GM18909 (cell line): ENCODE data around the gene LPGAT1.
"Not testable (repeated sequence)": the region's sequence is repeated elsewhere in the genome, so short reads cannot be mapped to it uniquely, and the experiment has no call there.

Experiments used
- ATAC-seq: cut with Tn5 transposase; IDR thresholded peaks from one replicate; pipeline ENCODE4 v1.9.1; 2021; ENCODE audit warnings: mild to moderate bottlenecking; ENCODE audit not compliant: unreplicated experiment, poor library complexity

LPGAT1 gene

DNA sequence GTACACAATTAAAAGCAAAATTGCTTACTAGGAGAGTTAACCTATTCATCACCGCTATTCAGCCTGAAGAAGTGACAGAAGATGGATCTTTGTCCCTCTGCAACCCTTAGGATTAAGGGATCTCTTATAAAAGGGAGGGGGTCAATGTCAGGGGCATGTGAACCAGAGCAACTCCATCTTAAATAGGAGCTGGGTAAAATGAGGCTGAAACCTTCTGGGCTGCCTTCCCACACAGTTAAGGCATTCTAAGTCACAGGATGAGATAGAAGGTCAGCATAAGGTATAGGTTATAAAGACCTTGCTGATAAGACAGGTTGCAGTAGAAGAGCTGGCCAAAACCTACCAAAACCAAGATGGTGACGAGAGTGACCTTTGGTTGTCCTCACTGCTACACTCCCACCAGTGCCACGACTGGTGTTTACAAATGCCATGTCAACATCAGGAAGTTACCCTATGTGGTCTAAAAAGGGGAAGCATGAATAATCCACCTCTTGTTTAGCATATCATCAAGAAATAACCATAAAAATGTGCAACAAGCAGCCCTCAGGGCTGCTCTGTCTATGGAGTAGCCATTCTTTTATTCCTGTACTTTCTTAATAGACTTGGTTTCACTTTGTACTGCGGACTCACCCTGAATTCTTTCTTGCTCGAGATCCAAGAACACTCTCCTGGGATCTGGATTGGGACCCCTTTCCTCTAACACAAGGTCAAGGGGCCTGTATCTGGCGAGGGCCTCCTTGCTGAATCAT, 119.8 kb downstream of the LPGAT1 start:
- ATAC-seq, result no peak

DNA sequence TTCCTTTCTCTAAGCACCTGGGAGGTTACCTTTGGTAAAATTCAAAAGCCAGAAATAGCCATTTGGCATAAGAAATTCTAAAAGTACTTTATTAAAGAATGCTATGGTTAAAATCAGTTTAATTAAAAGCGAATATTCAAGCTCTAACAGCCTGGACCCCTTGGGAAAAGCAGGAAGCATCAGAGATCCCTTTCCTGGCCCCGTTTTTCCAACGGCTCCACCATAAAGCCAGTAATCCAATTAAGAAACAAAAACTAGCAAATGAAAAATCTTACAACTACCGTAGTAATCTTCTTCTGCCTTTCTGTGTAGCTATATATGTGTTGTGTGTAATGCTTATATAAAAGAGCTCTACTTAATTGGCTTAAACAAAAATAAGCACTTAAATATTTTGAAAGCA, 121.6 kb downstream of the LPGAT1 start:
- no peak for ATAC-seq

DNA sequence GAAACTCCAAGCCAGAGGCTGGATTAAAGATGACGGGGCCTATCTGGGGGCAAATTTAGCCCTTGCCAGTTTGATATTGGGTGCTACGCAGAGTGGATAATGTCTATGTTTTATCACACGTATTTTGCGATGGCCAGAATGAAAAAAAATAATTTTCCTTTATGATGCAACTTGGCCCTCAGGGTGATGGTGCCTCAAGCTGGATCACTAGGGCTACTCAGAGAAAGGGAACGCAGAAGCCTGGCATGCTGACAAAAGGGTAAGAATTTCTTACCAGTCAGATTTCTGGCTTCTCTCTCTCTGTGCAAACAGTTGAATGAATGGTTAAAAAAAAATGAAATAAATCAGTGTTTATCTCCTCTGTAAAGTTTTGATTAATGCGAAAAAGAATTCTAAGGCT, 122.6 kb downstream of the LPGAT1 start:
- no peak for ATAC-seq

DNA sequence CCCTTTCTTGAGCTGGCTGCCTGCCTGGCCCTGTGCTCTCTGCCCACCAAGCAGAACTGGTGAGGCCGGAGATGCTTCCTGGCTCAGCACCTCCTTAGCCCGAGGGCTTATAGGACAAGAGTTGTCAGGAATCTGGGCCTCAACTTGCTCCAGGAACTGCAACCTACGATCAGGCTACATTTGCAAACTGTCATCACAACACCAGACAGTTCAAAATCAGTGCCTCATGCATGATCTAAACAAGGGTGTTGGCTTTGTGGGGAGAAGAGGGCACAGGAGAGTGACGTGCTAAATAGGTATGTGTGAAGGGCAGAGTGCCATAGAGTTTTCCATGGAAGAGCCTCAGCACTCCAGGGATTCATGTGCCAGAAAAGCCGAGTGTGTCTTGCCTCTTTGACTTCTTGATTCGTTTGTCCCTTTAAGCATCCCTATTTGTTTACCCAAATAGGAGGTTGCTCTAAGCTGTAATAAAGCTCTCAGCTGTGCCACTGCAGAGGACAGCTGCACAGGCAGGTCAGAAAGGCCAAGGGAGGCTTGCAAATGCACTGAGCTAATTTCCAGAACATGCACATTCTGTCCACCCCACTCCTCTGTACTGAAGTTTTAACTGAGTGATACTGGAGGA, 125.0 kb downstream of the LPGAT1 start:
- ATAC-seq, result no peak

DNA sequence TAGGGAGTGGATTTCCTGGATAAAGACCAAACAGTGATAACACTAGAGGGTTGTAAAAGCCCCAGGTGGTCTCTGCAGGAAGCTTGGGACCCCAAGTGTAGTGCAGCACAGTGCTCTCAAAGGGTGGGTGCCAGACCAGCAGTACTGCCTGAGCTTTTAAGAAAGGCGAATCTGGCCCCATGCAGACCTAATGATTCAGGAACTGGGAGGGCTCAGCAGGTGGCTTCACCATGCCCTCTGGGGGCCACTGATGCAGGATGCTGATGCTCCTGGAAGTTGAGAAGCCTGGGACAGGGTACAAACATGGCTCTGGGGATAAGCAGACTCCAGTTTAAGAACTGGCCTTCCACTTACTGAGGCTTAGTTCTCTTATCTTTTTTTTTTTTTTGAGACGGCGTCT, 126.0 kb downstream of the LPGAT1 start:
- ATAC-seq, result no peak

DNA sequence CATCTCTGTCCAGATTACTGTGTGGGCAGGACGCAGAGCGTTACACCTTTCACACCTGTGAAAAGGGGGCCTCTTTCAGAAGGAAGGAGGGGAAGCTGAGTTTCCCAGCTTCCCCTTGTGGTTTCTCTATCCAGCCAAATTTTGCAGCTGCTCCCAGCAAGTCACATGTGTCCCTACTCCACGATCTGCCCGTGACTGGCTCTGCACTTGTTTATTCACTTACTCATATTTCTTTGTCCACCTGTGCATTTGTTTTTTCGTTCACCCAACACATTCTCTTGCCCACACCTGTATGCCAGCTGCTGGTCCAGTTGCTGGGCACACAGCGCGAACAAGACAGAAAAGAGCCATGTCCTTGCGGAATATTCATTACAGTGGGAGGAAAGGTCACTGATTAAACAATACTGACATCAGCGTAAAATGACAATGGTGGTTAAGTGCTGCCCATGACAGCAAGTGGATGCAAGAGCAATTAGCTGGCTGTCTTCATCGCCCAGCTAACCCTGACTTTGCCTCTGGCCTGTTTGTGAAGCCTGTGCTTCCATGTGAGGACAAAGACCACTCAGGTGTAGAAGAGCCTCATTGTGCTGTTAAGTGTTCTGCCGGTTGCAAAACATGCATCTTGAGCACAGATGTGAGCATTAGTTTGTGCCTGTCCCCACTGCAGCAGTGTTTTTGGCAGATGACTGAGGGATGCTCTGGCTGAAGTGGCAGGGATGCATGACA, 126.6 kb downstream of the LPGAT1 start:
- no peak for ATAC-seq

DNA sequence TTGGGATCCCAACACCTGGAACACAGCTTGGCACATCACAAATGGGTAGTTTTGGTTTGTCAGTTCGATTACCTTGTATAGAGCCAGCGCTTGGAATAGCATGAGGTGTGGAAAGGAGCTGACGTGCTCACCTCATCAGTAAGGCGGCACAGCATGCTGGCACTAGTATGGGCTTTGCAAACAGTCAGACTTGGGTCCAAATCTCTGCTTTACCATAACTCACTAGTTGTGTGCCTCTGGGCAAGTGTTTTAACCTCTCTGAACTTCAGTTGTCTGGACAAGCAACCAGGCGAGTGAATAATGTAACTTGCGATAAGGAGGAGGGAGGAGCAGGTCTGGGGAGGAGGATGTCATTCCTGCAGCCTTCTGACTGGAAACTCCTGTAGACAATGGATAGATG, 128.8 kb downstream of the LPGAT1 start:
- no peak for ATAC-seq

DNA sequence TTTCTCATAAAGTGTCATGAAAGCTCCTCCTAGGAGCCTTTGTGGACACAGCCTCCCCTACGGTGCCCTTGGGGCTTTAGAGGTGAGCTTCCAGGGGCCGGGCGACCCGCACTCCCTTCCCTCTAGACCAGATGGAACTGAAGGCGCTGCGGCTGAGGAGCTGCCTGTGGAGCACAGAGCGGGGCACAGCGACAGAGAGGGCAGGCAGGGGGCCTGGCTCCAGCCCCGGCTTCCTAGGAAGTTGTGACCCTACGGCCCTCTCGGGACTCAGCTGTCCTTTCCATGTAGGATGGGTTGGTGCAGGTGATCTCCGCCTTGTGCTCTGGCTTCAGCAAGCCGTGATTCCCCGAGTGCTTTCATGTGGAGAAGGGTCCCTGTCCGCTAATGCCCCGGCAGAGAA, 131.5 kb downstream of the LPGAT1 start:
- no peak for ATAC-seq

DNA sequence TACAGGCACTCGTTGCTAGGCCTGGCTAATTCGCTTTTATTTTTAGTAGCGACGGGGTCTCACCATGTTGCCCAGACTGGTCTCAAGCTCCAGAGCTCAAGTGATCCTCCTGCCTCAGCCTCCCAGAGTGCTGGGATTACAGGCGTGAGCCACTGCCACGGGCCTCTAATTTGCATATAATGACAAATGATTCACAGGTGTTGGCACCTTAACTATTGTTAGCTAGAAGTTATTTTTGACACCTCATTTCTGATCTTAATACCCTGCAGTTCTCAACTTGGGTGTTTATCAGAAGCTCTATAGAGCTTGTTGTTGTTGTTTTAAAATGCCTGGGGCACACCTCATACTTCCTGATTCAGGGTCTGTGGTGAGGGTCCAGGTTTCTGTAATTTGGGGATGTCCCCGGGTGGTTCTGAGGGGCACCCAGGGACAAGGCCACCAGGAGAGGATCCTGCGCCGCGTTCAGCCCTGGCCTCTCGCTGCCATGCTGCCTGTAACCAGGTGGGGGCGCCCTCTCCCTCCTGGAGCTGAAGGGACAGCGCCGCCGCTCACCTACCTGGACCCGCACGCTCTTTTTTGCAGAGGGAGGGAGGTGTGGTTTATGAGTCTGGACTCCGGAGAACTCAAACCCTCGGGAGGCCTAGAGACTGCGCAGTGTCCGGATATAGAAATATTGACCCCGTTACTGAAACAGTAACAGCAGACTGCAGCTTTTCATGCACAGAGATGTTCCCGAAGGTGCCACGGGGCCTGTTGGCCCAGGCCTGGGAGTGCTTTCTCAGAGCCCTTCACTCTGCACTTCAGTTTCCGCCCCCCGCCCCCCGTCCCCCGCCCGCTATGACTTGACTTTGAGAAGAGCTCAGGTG, 132.2 kb downstream of the LPGAT1 start:
- peak; percentile 61 for ATAC-seq

DNA sequence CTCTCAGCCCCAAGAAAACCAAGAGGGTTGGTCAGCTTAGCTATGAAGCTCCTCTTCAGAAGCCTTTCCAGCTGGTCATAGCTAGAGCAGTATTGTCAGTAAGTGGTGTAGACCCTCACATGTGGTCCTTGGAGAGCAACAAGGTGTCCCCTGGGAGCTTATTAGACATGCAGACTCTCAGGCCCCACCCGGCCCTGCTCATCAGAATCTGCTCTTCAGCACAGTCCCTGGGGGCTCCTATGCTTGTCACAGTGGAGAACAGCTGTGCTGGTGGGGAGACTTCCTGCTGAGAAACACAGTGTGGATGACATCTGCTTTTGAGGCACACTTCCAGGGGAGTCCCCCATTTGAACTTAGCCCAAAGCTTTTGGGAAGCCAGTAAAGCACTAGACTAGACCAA, 133.2 kb downstream of the LPGAT1 start:
- ATAC-seq, result peak; percentile 81

DNA sequence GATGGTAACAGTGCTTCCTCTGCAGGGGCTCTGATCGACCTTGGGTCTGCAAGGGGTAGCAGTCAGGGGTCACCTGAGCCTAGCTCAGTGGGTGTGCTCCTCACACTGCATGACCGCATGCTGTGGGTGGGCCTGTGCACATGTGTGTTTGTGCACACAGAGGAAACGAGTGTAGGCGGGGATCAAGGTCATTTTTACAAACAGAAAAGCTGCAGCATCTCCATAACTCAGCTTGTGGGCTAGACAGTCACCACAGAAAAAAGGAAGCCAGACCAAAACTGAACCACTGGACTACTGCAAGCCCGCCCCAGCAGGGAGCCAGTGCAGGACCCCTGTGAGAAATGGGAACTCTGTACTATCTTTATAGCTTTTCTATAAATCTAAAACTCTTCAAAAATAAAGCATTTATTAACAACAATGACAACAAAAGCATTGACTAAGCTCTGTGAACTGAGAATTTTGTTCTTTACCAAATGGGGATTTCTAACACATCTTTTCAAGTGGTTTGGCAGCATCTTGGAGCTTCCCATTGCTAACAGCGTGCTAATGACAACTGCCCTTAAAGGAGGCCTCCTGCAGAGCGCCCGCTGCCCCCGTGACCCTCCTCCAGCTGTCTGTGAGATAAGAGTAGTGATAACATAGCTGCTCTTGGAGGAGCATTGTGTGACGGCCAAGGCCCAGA, 135.3 kb downstream of the LPGAT1 start:
- ATAC-seq, result peak; percentile 41

DNA sequence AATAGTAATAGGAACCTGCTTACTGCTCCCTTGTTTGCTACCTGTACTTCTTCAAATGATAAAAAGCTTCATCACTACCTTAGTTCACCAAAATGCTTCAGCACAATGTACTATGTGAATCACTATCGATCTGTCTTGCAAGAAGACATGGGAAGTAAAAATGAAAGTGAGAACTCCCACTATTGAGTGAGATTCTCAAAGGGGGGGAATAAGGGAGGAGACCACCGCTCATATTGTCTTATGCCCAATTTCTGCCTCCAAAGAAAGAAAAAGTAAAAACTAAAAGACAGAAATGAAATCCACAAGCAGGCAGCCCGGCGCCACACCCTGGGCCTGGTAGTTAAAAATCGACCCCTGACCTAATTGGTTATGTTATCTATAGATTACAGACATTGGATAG, 136.7 kb downstream of the LPGAT1 start:
- ATAC-seq, result not testable (repeated sequence)
